Measurements from ENCODE around the gene UBAP1L.
A peak's percentile ranks its signal among the peaks of the same experiment; 100 is the strongest.
"Not testable (repeated sequence)": the region's sequence is repeated elsewhere in the genome, so short reads cannot be mapped to it uniquely, and the experiment has no call there.

The UBAP1L gene

GRCh38 chr15:65081758-65082157 lies 33.2 kb downstream of the UBAP1L start:
- H3K4me3 ChIP-seq (ENCODE audit: low read depth, low read length), result no peak overlapping the region
- no peak for TF ChIP-seq CTCF (IDR thresholded peaks at IDR 0.05; ENCODE audit: borderline replicate concordance, insufficient read depth, low read depth, low read length)

DNA sequence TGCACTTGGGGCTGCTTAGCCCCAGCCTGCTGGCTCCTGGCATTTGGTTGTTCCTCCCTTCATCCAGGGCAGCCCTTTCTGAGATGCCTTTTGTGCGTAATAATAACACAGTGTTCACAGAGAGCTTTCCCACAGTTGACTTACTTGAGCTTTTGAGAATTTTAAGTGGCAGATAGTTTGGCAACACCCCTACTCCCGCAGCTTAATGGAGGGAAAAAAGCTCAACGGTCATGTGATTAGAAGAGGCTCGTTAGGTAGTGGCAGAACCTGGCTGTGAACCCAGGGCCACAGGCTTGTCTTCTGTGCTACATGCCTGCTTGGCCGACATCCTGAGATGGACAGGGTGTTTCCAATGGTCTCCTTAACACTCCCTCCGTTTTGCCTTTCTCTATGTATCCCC lies 33.7 kb downstream of the UBAP1L start:
- no peak overlapping the region for H3K4me3 ChIP-seq (ENCODE audit: low read depth, low read length)
- TF ChIP-seq CTCF (IDR thresholded peaks at IDR 0.05; ENCODE audit: borderline replicate concordance, insufficient read depth, low read depth, low read length), result no peak

GRCh38 chr15:65079580-65079979 lies 35.4 kb downstream of the UBAP1L start:
- no peak overlapping the region for H3K4me3 ChIP-seq (ENCODE audit: low read depth, low read length)
- no peak for TF ChIP-seq CTCF (IDR thresholded peaks at IDR 0.05; ENCODE audit: borderline replicate concordance, insufficient read depth, low read depth, low read length)

- TF ChIP-seq CTCF (IDR thresholded peaks at IDR 0.05; ENCODE audit: borderline replicate concordance, insufficient read depth, low read depth, low read length), result peak; percentile 35; the same call in 1 of the 2 replicates
Measured at GRCh38 chr15:65077981-65078352, 37.0 kb downstream of the UBAP1L start.

DNA sequence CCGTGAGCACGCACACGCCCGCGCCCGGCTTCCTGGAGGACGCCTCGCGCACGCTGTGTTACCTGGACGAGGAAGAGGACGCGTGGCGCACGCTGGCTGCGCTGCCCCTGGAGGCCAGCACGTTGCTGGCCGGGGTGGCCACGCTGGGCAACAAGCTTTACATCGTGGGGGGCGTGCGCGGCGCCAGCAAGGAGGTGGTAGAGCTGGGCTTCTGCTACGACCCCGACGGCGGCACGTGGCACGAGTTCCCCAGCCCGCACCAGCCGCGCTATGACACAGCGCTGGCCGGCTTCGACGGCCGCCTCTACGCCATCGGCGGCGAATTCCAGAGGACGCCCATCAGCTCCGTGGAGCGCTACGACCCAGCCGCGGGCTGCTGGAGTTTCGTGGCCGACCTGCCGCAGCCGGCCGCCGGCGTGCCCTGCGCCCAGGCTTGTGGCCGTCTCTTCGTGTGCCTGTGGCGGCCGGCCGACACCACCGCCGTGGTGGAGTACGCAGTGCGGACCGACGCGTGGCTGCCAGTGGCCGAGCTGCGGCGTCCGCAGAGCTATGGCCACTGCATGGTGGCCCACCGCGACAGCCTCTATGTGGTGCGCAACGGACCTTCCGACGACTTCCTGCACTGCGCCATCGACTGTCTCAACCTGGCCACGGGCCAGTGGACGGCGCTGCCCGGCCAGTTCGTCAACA lies 37.6 kb downstream of the UBAP1L start:
- no peak for TF ChIP-seq CTCF (IDR thresholded peaks at IDR 0.05; ENCODE audit: borderline replicate concordance, insufficient read depth, low read depth, low read length)
- H3K4me3 ChIP-seq (ENCODE audit: low read depth, low read length), result no peak overlapping the region

More at GRCh38 chr15:65077981-65078352, 37.0 kb downstream of the UBAP1L start:
- no peak overlapping the region for H3K4me3 ChIP-seq (ENCODE audit: low read depth, low read length)

- no peak for TF ChIP-seq CTCF (IDR thresholded peaks at IDR 0.05; ENCODE audit: borderline replicate concordance, insufficient read depth, low read depth, low read length)
- no peak within 1 kb of the TSS for H3K4me3 ChIP-seq (ENCODE audit: low read depth, low read length)
Measured at GRCh38 chr15:65076486-65077290, 38.3 kb downstream of the UBAP1L start, which contains the start of gene KBTBD13. Gene KBTBD13 (plus strand): TSS chr15:65076746. CDS start chr15:65076816, 70 bp downstream.

DNA sequence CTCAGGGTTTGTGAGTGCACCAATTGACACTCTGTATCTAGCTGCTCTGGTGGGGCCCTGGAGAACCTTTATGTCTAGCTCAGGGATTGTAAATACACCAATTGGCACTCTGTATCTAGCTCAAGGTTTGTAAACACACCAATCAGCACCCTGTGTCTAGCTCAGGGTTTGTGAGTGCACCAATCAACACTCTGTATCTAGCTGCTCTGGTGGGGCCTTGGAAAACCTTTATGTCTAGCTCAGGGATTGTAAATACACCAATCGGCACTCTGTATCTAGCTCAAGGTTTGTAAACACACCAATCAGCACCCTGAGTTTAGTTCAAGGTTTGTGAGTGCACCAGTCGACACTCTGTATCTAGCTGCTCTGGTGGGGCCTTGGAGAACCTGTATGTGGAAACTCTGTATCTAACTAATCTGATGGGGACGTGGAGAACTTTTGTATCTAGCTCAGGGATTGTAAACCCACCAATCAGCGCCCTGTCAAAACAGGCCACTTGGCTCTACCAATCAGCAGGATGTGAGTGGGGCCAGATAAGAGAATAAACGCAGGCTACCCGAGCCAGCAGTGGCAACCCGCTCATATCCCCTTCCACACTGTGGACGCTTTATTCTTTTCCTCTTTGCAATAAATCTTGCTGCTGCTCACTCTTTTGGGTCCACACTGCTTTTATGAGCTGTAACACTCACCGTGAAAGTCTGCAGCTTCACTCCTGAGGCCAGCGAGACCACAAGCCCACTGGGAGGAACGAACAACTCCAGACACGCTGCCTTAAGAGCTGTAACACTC lies 39.2 kb downstream of the UBAP1L start:
- H3K4me3 ChIP-seq (ENCODE audit: low read depth, low read length), result not testable (repeated sequence)

DNA sequence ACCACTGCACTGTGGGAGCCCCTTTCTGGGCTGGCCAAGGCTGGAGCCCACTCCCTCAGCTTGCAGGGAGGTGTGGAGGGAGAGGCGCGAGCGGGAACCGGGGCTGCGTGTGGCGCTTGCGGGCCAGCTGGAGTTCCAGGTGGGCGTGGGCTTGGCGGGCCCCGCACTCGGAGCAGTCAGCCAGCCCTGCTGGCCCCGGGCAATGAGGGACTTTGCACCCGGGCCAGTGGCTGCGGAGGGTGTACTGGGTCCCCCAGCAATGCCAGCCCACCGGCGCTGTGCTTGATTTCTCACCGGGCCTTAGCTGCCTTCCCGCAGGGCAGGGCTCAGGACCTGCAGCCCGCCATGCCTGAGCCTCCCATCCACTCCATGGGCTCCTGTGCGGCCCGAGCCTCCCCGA lies 40.1 kb downstream of the UBAP1L start:
- not testable (repeated sequence) for H3K4me3 ChIP-seq (ENCODE audit: low read depth, low read length)

All from GM12875 (cell line).